K562 (cell line): ENCODE results near the gene DEF6.

Experiments
- BRCA1 ChIP-seq, 2 experiments: fragments of 450-650 bp in 1 of 2; sonication (generic) in 1 of 2; formaldehyde crosslinking in 1 of 2; IDR thresholded peaks; 2 replicates each; pipeline versions ENCODE4 v1.5.0 to v1.6.1; 2017 to 2020; ENCODE audit warnings: mild to moderate bottlenecking in 1 of 2, missing genetic modification reagents in 1 of 2
- MEF2D ChIP-seq: conservative IDR thresholded peaks from 2 replicates; pipeline ENCODE4 v1.6.1; 2016; ENCODE audit warnings: low read depth, missing genetic modification characterization, missing compliant biosample characterization
- POLR2A ChIP-seq: fragments of 450-650 bp; conservative IDR thresholded peaks from 2 replicates; pipeline ENCODE4 v1.6.1; 2016
- TF ChIP-seq, protein P1 (sequence below): fragments of 450-650 bp; IDR thresholded peaks from 2 replicates; pipeline ENCODE4 v1.6.1; 2014; ENCODE audit warnings: low read depth, mild to moderate bottlenecking, moderate library complexity, borderline replicate concordance

DNA sequence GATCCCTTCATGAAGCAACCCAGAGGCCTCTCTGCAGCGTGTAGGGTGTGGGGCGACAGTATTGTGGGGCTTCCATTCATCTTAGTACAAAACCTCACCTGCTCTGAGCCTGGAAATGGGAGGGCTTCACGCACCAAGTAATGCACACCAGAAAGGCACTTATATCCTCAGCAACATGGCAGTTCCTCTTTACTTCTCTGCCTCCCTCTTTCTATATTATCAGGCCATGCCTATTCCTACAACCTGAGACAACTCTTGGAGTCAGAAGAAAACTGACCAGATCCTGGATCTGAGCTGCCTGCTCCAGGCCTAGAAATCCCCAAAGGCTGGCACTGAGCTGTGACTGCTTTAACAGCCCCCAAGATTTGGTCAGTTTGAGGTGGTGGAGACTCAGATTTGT lies 45.7 kb upstream of the DEF6 start:
- TF ChIP-seq MEF2D (no peak), POLR2A (no peak), BRCA1 (IDR thresholded peaks at IDR 0.05) (no peak), BRCA1 (CRISPR knock-in tag; IDR thresholded peaks at IDR 0.05) (no peak)
- TF ChIP-seq, protein P1, sequence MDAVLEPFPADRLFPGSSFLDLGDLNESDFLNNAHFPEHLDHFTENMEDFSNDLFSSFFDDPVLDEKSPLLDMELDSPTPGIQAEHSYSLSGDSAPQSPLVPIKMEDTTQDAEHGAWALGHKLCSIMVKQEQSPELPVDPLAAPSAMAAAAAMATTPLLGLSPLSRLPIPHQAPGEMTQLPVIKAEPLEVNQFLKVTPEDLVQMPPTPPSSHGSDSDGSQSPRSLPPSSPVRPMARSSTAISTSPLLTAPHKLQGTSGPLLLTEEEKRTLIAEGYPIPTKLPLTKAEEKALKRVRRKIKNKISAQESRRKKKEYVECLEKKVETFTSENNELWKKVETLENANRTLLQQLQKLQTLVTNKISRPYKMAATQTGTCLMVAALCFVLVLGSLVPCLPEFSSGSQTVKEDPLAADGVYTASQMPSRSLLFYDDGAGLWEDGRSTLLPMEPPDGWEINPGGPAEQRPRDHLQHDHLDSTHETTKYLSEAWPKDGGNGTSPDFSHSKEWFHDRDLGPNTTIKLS = no peak
